Endothelial cell of umbilical vein (primary cell): ENCODE data around the gene SPEN.
A peak's percentile ranks its signal among the peaks of the same experiment; 100 is the strongest.

Experiments used
- CTCF ChIP-seq, 2 donors: IDR thresholded peaks; 1 replicate in 1 of 2; 2 replicates in 1 of 2; pipeline ENCODE4 v1.5.1; 2011; ENCODE audit warnings: low read length in 2 of 2, mild to moderate bottlenecking in 2 of 2, moderate library complexity in 2 of 2, control low read depth in 1 of 2, inconsistent platforms in 1 of 2, low read depth in 1 of 2; ENCODE audit not compliant: insufficient read depth in 1 of 2; ENCODE audit errors: extremely low read depth in 1 of 2
- EZH2 ChIP-seq: IDR thresholded peaks from 2 replicates; pipeline ENCODE4 v1.6.1; 2012; ENCODE audit warnings: borderline replicate concordance, low read depth, mild to moderate bottlenecking, moderate library complexity, low read length, inconsistent platforms; ENCODE audit not compliant: severe bottlenecking
- FOS ChIP-seq: IDR thresholded peaks from 2 replicates; pipeline ENCODE4 v1.6.1; 2011; ENCODE audit warnings: mild to moderate bottlenecking, low read length, moderate library complexity, borderline replicate concordance; ENCODE audit not compliant: insufficient read depth
- GATA2 ChIP-seq: IDR thresholded peaks from 2 replicates; pipeline ENCODE4 v1.7.0; 2011; ENCODE audit warnings: low read depth, mild to moderate bottlenecking, moderate library complexity, mixed read lengths, low read length; ENCODE audit not compliant: insufficient read length, insufficient read depth
- JUN ChIP-seq: IDR thresholded peaks from 2 replicates; pipeline ENCODE4 v1.6.1; 2011; ENCODE audit warnings: borderline replicate concordance, low read depth; ENCODE audit not compliant: insufficient read length, insufficient read depth
- MAX ChIP-seq: IDR thresholded peaks from 2 replicates; pipeline ENCODE4 v1.6.1; 2011; ENCODE audit not compliant: insufficient read depth, insufficient read length
- POLR2A ChIP-seq: IDR thresholded peaks from 2 replicates; pipeline ENCODE4 v1.6.1; 2012; ENCODE audit warnings: low read depth, mild to moderate bottlenecking, control low read depth, low read length
- POLR2AphosphoS5 ChIP-seq: IDR thresholded peaks from 2 replicates; pipeline ENCODE4 v1.6.1; 2012; ENCODE audit warnings: low read depth, mild to moderate bottlenecking, control low read depth, low read length, moderate library complexity; ENCODE audit not compliant: insufficient read depth

- TF ChIP-seq CTCF (IDR thresholded peaks at IDR 0.05; ENCODE audit: extremely low read depth in 1 of 2, insufficient read depth in 1 of 2, low read depth in 1 of 2, low read length in 2 of 2) (no peak), POLR2A (no peak), EZH2 (no peak), MAX (no peak), POLR2AphosphoS5 (no peak), JUN (no peak), FOS (no peak), GATA2 (peak; percentile 32)
Observed at GRCh38 chr1:15953791-15954241, 106.3 kb downstream of the SPEN start.
